Esophagus squamous epithelium (tissue), 4 donors: ENCODE data around the gene LPP.

Experiments used
- CTCF ChIP-seq, 6 experiments: fragments of 450-650 bp in 4 of 6; fragments of 200-600 bp in 2 of 6; sonication (generic) in 2 of 6; IDR thresholded peaks; one replicate each; pipeline ENCODE4 v1.5.1; 2016 to 2019; ENCODE audit warnings: antibody characterized with exemption in 6 of 6, mild to moderate bottlenecking in 4 of 6, moderate library complexity in 4 of 6
- POLR2A ChIP-seq, 4 donors: fragments of 450-650 bp; IDR thresholded peaks; one replicate each; pipeline ENCODE4 v1.6.1; 2017; ENCODE audit warnings: antibody characterized with exemption in 4 of 4, mild to moderate bottlenecking in 4 of 4, moderate library complexity in 3 of 4

- TF ChIP-seq POLR2A (IDR thresholded peaks at IDR 0.05) (no peak), CTCF (IDR thresholded peaks at IDR 0.05) (no peak)
Observed at GRCh38 chr3:188881954-188882641, 728.1 kb downstream of the LPP start.
